SK-N-MC (cell line): Measurements from ENCODE around the gene KCTD18.

Experiments
- DNase-seq: peaks from one replicate; pipeline ENCODE4 v3.0.0-alpha.2; 2011; ENCODE audit warnings: low read depth, low spot score
- H3K27ac ChIP-seq: fragments of 200-600 bp; sonication (generic); 2 replicates; pipeline ENCODE4 v1.5.1; 2016; ENCODE audit warnings: mixed run types
- H3K36me3 ChIP-seq: fragments of 200-600 bp; sonication (generic); 2 replicates; pipeline ENCODE4 v1.6.1; 2017; ENCODE audit warnings: antibody characterized with exemption, low read length, mixed read lengths; ENCODE audit not compliant: insufficient read depth
- H3K4me3 ChIP-seq: fragments of 200-600 bp; sonication (generic); 2 replicates; pipeline ENCODE4 v1.5.1; 2016
- H3K9ac ChIP-seq: fragments of 200-600 bp; sonication (generic); 2 replicates; pipeline ENCODE4 v1.8.0; 2017; ENCODE audit warnings: mixed run types, mixed read lengths; ENCODE audit not compliant: insufficient read length
- H3K9me3 ChIP-seq: fragments of 200-600 bp; sonication (generic); 2 replicates; pipeline ENCODE4 v1.6.1; 2017; ENCODE audit warnings: low read depth, mild to moderate bottlenecking, antibody characterized with exemption, low read length, moderate library complexity, mixed read lengths
- EZH2 ChIP-seq: fragments of 200-600 bp; sonication (generic); IDR thresholded peaks from one replicate; pipeline ENCODE4 v1.6.1; 2017; ENCODE audit warnings: antibody characterized with exemption
- FOXP2 ChIP-seq: optimal IDR thresholded peaks from 2 replicates; pipeline ENCODE3; 2011; ENCODE audit warnings: mild to moderate bottlenecking, moderate library complexity; ENCODE audit not compliant: insufficient read depth; ENCODE audit errors: extremely low read length, control extremely low read depth
- POLR2AphosphoS5 ChIP-seq: IDR thresholded peaks from 2 replicates; pipeline ENCODE4 v1.6.1; 2012; ENCODE audit warnings: mild to moderate bottlenecking, low read depth, low read length, borderline replicate concordance

The KCTD18 gene

DNA sequence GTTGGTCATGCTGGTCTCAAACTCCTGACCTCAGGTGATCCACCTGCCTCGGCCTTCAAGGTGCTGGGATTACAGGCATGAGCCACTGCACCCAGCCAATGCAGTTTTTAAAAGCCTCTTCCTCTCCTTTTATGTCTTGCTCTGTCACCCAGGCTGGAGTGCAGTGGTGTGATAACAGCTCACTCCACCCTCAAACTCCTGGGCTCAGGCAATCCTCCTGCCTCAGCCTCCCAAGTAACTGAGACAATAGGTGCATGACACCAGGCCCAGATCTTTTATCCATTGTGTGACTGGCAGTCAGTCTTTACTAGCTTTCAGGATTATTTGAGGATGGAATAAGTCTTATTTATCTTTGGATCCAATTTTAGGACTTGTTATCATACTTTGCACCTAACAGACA lies 13.2 kb downstream of the KCTD18 start:
- H3K27ac ChIP-seq, result no peak overlapping the region
- no peak overlapping the region for H3K4me3 ChIP-seq
- H3K9me3 ChIP-seq, result no peaks in the 10 kb centered on the region
- H3K36me3 ChIP-seq, result peaks cover 37% of the 10 kb centered on the region
- DNase-seq, result no peak
- H3K9ac ChIP-seq, result no peak overlapping the region
- no peak for TF ChIP-seq POLR2AphosphoS5
- no peak for TF ChIP-seq FOXP2
- TF ChIP-seq EZH2, result no peak

DNA sequence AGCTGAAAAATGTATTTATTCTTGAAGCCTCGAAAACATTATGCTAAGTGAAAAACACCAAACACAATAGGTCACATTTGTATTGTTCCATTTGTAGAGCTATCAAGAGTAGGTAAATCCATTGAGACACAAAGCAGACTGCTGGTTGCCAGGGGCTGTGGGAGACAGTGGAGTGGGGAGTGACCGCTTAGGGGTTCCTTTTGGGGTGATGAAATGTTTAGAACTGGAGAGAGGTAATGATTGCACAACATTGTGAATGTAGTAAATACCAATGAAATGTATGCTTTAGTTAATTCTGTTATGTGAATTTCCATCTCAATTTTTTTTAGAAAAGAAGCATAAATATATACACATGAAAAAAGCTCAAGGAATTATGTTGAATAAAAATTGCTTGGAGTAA lies 15.8 kb downstream of the KCTD18 start:
- no peak overlapping the region for H3K4me3 ChIP-seq
- no peak for DNase-seq
- H3K9me3 ChIP-seq, result no peaks in the 10 kb centered on the region
- TF ChIP-seq POLR2AphosphoS5 (no peak), EZH2 (no peak), FOXP2 (no peak)
- peaks cover 61% of the 10 kb centered on the region for H3K36me3 ChIP-seq
- H3K27ac ChIP-seq, result no peak overlapping the region
- H3K9ac ChIP-seq, result no peak overlapping the region

DNA sequence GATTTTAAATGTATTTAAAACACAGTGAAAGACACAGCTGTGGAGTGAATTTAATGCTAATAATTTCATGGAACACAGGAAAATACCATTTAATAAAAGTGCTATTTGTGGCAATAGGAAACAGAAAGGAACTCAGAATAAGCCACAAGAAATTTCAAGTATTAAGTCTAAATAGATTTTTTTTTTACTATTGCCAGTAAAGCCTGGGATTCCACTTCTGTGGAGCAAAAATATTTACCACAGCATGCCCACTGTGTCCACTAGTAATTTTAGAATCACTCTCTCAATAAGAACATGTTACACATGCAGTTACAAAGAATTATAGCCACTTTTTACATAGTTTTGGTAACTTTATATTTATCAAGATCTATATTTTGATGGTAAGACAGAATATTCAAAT lies 17.2 kb downstream of the KCTD18 start:
- Histone ChIP-seq H3K4me3 (no peak overlapping the region), H3K27ac (peak overlapping the region; percentile 22; the same call in 1 of the 2 replicates), H3K9ac (no peak overlapping the region), H3K36me3 (peaks cover 55% of the 10 kb centered on the region), H3K9me3 (no peaks in the 10 kb centered on the region)
- TF ChIP-seq FOXP2 (no peak), EZH2 (no peak), POLR2AphosphoS5 (no peak)
- DNase-seq, result no peak

DNA sequence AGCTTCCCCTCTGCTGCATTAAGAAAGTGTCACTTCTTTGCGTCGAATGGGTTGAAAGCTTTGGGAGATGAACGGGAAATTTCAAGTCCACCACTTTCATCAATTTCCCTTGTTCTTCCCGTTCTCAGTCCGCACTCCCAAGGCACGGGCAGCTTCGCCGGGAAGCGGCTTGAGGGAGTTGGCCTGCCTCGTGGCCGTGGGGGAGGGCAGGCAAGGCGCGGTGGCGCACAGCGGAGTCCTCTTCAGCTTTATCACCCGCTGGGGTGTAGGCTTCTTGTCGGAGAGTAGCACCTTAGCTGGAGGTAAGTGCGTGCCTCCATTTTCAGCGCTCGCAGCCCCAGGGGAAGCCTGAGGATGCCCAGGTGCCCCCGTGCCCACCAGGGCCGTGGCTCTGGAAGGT lies 19.9 kb downstream of the KCTD18 start:
- Histone ChIP-seq H3K4me3 (no peak overlapping the region), H3K9ac (no peak overlapping the region), H3K36me3 (peaks cover 40% of the 10 kb centered on the region), H3K27ac (no peak overlapping the region), H3K9me3 (no peaks in the 10 kb centered on the region)
- DNase-seq, result no peak
- TF ChIP-seq EZH2, result no peak
- no peak for TF ChIP-seq POLR2AphosphoS5
- TF ChIP-seq FOXP2, result no peak

DNA sequence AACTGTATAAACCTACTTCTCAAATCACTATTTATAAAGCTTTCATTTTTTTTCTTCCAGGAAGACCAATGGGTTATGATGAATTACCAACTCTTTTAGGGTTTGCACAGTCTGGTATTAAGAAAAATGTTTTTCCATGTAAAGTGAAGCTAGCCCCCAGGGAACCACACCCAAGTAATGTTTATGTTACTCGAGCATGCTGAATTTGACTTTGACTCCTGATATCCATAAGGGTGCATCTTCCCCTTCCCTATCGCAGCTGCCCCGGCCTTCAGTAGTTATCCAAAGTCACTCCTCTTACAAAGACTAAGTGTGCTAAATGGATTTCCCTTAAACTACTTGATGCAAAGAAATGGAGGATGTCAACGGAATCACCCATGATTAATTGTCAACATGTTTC lies 21.7 kb downstream of the KCTD18 start:
- Histone ChIP-seq H3K36me3 (peaks cover 28% of the 10 kb centered on the region), H3K9ac (no peak overlapping the region), H3K27ac (no peak overlapping the region), H3K4me3 (no peak overlapping the region), H3K9me3 (no peaks in the 10 kb centered on the region)
- TF ChIP-seq POLR2AphosphoS5, result no peak
- no peak for TF ChIP-seq EZH2
- no peak for TF ChIP-seq FOXP2
- DNase-seq, result no peak

DNA sequence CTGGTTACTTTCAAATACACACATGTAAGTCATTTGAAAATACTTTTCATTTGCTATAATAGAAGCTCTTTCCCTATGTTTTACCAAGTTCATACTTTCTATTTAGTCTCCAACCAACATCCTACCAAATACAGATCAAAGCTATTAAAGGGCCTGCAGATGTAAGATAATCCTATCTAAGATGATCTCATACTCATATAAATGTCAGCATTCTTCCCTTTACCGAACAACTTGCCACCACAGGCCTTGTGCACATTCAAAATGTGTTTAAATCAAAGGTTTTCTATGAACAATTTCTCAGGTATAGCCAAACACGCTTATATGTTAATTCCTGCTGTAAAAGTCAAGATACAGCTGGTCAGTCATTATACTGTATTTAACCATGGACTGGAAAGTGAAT lies 23.3 kb downstream of the KCTD18 start:
- no peak for DNase-seq
- TF ChIP-seq EZH2 (no peak), POLR2AphosphoS5 (no peak), FOXP2 (no peak)
- Histone ChIP-seq H3K27ac (0 out of 2 replicates have a peak overlapping the region, but pooled peaks have one; percentile 2), H3K9ac (peak overlapping the region; percentile 1), H3K4me3 (no peak overlapping the region), H3K36me3 (peaks cover 22% of the 10 kb centered on the region), H3K9me3 (no peaks in the 10 kb centered on the region)

DNA sequence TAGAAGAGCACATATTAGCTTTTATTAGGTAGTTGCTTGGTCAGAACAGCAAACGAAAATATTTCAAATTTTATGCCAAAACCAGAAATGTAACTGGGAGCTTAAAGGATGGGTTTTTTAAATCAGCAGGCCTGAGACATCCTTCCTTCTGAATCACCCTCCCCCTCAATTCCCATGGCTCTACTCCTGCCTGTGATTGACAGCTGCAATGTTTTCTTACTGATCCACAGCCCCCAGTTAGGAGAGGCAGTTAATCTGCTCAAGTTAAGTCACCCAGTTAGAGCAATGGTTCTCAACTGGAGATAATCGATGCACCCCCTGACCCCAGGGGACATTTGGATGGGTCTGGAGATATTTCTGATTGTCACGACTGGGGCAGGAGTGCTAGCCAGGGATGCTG lies 24.9 kb downstream of the KCTD18 start:
- no peak for DNase-seq
- Histone ChIP-seq H3K27ac (no peak overlapping the region), H3K36me3 (peaks cover 6% of the 10 kb centered on the region), H3K9ac (no peak overlapping the region), H3K9me3 (no peaks in the 10 kb centered on the region), H3K4me3 (no peak overlapping the region)
- TF ChIP-seq EZH2 (no peak), POLR2AphosphoS5 (no peak), FOXP2 (no peak)

DNA sequence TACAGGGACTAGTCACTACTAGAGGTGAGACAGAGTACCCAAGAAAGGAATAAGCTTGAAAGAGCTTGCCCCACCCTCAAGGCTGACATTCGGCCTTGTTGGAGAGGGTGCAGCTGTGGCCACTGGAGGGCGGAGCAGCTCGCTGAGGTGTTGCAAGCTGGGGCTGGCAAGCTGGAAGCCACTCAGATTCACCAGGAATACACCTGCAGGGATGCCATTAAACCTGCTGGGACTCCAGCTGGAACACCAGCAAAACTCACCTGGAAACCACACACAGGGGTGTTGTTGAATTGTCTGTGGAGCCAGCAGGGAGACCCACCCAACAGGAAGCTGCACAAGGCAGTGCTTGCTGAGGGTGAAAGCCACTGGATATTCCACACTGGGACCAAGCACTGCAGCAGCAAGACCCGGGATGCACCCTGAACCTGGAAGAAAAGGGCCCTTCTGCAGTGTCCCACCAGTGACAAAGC lies 26.1 kb downstream of the KCTD18 start:
- TF ChIP-seq FOXP2 (no peak), POLR2AphosphoS5 (no peak), EZH2 (no peak)
- H3K9me3 ChIP-seq, result no peaks in the 10 kb centered on the region
- H3K36me3 ChIP-seq, result no peaks in the 10 kb centered on the region
- H3K27ac ChIP-seq, result no peak overlapping the region
- H3K4me3 ChIP-seq, result no peak overlapping the region
- DNase-seq, result no peak
- H3K9ac ChIP-seq, result no peak overlapping the region

DNA sequence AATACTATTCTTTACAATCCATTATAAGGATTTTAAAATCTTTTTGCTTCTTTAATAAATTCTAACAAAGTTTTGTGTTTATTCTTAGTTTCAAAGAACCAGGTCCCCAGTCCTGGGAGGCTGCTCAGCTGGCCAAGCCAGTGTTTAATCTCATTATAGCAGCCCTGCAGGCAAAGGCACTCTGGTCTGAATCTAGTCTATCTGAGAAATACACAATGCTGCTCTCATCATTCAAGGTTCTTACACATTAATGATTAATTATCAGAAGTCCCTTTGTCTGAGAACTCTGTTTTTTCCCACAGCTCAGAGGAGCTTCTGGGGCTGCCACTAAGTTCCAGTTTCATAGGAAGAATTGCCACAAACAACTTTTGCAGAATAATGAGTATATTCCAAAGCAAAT lies 27.7 kb downstream of the KCTD18 start:
- Histone ChIP-seq H3K4me3 (no peak overlapping the region), H3K9me3 (no peaks in the 10 kb centered on the region), H3K36me3 (no peaks in the 10 kb centered on the region), H3K27ac (no peak overlapping the region), H3K9ac (no peak overlapping the region)
- no peak for DNase-seq
- TF ChIP-seq EZH2, result no peak
- no peak for TF ChIP-seq FOXP2
- TF ChIP-seq POLR2AphosphoS5, result no peak
